Ishikawa (cell line): ENCODE data around the gene FOXL2NB.

ENCODE experiments used
- CEBPB ChIP-seq: IDR thresholded peaks from 2 replicates; pipeline ENCODE4 v1.6.1; 2012
- CREB1 ChIP-seq: IDR thresholded peaks from 2 replicates; pipeline ENCODE4 v1.6.1; 2012; ENCODE audit warnings: low read depth
- EGR1 ChIP-seq: IDR thresholded peaks from 2 replicates; pipeline ENCODE4 v1.6.1; 2012
- EP300 ChIP-seq: IDR thresholded peaks from 2 replicates; pipeline ENCODE4 v1.6.1; 2012; ENCODE audit warnings: borderline replicate concordance
- MAX ChIP-seq: IDR thresholded peaks from 2 replicates; pipeline ENCODE4 v1.6.1; 2012
- NFIC ChIP-seq: IDR thresholded peaks from 2 replicates; pipeline ENCODE4 v1.6.1; 2012
- REST ChIP-seq: IDR thresholded peaks from 2 replicates; pipeline ENCODE4 v1.6.1; 2012; ENCODE audit warnings: low read depth, mild to moderate bottlenecking
- TAF1 ChIP-seq: IDR thresholded peaks from 2 replicates; pipeline ENCODE4 v1.6.1; 2012; ENCODE audit warnings: low read depth, mild to moderate bottlenecking
- TCF12 ChIP-seq: IDR thresholded peaks from 2 replicates; pipeline ENCODE4 v1.6.1; 2012; ENCODE audit warnings: low read depth
- TEAD4 ChIP-seq: IDR thresholded peaks from 2 replicates; pipeline ENCODE4 v1.6.1; 2012
- USF1 ChIP-seq: IDR thresholded peaks from 2 replicates; pipeline ENCODE4 v1.6.1; 2012
- YY1 ChIP-seq: IDR thresholded peaks from 2 replicates; pipeline ENCODE4 v1.6.1; 2012; ENCODE audit warnings: low read depth

- TF ChIP-seq YY1 (no peak), CREB1 (no peak), EP300 (no peak), TEAD4 (no peak), CEBPB (no peak), NFIC (no peak), REST (no peak), USF1 (no peak), EGR1 (no peak), TAF1 (no peak), MAX (no peak), TCF12 (no peak)
Observed at GRCh38 chr3:138944929-138945708, 1.9 kb upstream of the FOXL2NB start.
